ENCODE data around the gene SAMD4B. TPM values are rescaled to one million over a fixed set of nuclear protein-coding genes. Genes with fewer than 3 reads are reported as not detected.

SAMD4B gene
- total and polyA plus RNA-seq, 2 of the 8 experiments (the other 6 are each of a cell fraction or from before 2014, with no cell fraction given), result 137 to 158 TPM

DNA sequence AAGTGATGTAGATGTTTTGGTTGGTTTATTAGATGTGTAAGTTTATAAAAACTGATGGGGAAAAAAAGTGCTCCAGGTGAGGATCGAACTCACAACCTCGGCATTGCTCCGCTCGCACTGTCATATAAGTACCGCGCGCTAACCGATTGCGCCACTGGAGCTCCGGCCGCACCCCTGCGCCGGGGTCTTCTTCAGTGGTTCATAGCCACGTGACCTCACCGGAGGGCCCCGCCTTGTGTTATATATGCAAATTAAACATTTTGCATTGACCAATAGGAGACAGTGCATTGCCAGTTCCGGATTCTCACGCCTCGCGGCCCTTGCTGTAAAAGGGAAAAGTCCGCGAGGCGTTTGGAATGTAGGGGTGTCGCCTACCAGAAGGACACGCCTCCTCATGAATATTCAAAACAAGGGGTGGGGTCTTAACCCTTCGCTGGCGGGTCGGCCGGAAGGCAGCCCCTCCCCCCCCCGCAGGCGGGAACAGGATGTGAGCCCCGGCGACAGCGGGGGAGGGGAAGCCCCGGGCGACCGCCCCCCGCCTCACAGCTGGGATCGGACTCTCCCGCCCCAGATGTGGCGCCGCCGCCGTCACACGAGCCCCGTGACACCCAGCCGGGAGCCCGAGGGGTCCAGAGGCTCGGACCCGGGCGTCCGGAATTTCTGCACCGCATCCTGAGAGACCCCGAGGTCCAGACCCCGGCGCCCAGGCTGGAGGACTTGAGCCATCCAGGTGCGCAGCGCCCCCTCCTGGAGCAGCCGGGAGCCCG, 70.1 kb downstream of the SAMD4B start, which contains the start of gene PLEKHG2 (continued):
- TF ChIP-seq, protein P1, sequence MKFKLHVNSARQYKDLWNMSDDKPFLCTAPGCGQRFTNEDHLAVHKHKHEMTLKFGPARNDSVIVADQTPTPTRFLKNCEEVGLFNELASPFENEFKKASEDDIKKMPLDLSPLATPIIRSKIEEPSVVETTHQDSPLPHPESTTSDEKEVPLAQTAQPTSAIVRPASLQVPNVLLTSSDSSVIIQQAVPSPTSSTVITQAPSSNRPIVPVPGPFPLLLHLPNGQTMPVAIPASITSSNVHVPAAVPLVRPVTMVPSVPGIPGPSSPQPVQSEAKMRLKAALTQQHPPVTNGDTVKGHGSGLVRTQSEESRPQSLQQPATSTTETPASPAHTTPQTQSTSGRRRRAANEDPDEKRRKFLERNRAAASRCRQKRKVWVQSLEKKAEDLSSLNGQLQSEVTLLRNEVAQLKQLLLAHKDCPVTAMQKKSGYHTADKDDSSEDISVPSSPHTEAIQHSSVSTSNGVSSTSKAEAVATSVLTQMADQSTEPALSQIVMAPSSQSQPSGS (IDR thresholded peaks at IDR 0.05; ENCODE audit: low read length), result peak; percentile 97
- TF ChIP-seq NANOG (IDR thresholded peaks at IDR 0.05; ENCODE audit: insufficient read depth, low read depth, low read length, poor library complexity, severe bottlenecking) (peak; percentile 45), HDAC6 (IDR thresholded peaks at IDR 0.05; ENCODE audit: low read depth, low read length) (no peak), POLR2AphosphoS5 (IDR thresholded peaks at IDR 0.05; ENCODE audit: low read depth, low read length) (peak; percentile 92), SUZ12 (IDR thresholded peaks at IDR 0.05; ENCODE audit: low read length) (no peak), POU5F1 (IDR thresholded peaks at IDR 0.05; ENCODE audit: low read depth, low read length) (peak; percentile 46; the same call in 1 of the 2 replicates), ASH2L (IDR thresholded peaks at IDR 0.05; ENCODE audit: low read length) (peak; percentile 62), SP1 (IDR thresholded peaks at IDR 0.05; ENCODE audit: low read depth, low read length) (peak; percentile 87; the same call in 1 of the 2 replicates), SRF (IDR thresholded peaks at IDR 0.05; ENCODE audit: low read depth, low read length) (peak; percentile 79), SP4 (IDR thresholded peaks at IDR 0.05; ENCODE audit: low read length) (peak; percentile 93; the same call in 1 of the 2 replicates), BCL11A (IDR thresholded peaks at IDR 0.05; ENCODE audit: low read depth in 2 of 2, low read length in 2 of 2) (no peak), POLR2A (IDR thresholded peaks at IDR 0.05; ENCODE audit: control extremely low read depth in 1 of 2, low read depth in 2 of 2, low read length in 2 of 2) (peak; percentile 68 to 93), SAP30 (IDR thresholded peaks at IDR 0.05; ENCODE audit: insufficient read depth, insufficient replicate concordance, low read length) (no peak), CBX8 (IDR thresholded peaks at IDR 0.05; ENCODE audit: borderline replicate concordance, low read depth, low read length) (no peak), TBP (IDR thresholded peaks at IDR 0.05; ENCODE audit: low read depth, low read length) (peak; percentile 100), SIX5 (IDR thresholded peaks at IDR 0.05; ENCODE audit: low read depth, low read length) (no peak), NRF1 (IDR thresholded peaks at IDR 0.05; ENCODE audit: low read depth, low read length) (peak; percentile 53; the same call in 1 of the 2 replicates), CHD1 (IDR thresholded peaks at IDR 0.05; ENCODE audit: low read depth, low read length) (no peak), PHF8 (conservative IDR thresholded peaks at IDR 0.05; ENCODE audit: low read depth, low read length) (peak; percentile 69), YY1 (IDR thresholded peaks at IDR 0.05; ENCODE audit: low read depth, low read length) (no peak), RBBP5 (IDR thresholded peaks at IDR 0.05; ENCODE audit: borderline replicate concordance, low read depth, low read length) (peak; percentile 71), CREB1 (IDR thresholded peaks at IDR 0.05) (peak; percentile 81)
- TF ChIP-seq, protein P2, sequence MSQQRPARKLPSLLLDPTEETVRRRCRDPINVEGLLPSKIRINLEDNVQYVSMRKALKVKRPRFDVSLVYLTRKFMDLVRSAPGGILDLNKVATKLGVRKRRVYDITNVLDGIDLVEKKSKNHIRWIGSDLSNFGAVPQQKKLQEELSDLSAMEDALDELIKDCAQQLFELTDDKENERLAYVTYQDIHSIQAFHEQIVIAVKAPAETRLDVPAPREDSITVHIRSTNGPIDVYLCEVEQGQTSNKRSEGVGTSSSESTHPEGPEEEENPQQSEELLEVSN (IDR thresholded peaks at IDR 0.05), result no peak; the same call in 1 of the 2 replicates

Data from H1 (cell line).